ENCODE data around the gene BRD4.

BRD4 gene

GRCh38 chr19:15222738-15223648 is 109.3 kb downstream of the BRD4 start:
- peak; percentile 86 for TF ChIP-seq EGR1 (IDR thresholded peaks at IDR 0.05)
- no peak for TF ChIP-seq YY1 (IDR thresholded peaks at IDR 0.05; ENCODE audit: low read depth)
- no peak for TF ChIP-seq CEBPB (IDR thresholded peaks at IDR 0.05)
- no peak for TF ChIP-seq NFIC (IDR thresholded peaks at IDR 0.05)
- no peak for TF ChIP-seq RAD21 (IDR thresholded peaks at IDR 0.05; ENCODE audit: low read depth)
- TF ChIP-seq REST (IDR thresholded peaks at IDR 0.05; ENCODE audit: low read depth) = no peak
- TF ChIP-seq CREB1 (IDR thresholded peaks at IDR 0.05; ENCODE audit: low read depth) = no peak
- TF ChIP-seq ZBTB7A (IDR thresholded peaks at IDR 0.05; ENCODE audit: low read depth) = no peak
- peak; percentile 56; the same call in 1 of the 2 replicates for TF ChIP-seq FOXM1 (IDR thresholded peaks at IDR 0.05; ENCODE audit: borderline replicate concordance, low read depth)
- TF ChIP-seq EP300 (IDR thresholded peaks at IDR 0.05; ENCODE audit: borderline replicate concordance) = no peak
- TF ChIP-seq TCF12 (IDR thresholded peaks at IDR 0.05; ENCODE audit: low read depth) = no peak
- no peak for TF ChIP-seq USF1 (IDR thresholded peaks at IDR 0.05)
- TF ChIP-seq MAX (IDR thresholded peaks at IDR 0.05) = peak; percentile 56; the same call in 1 of the 2 replicates
- TF ChIP-seq TEAD4 (IDR thresholded peaks at IDR 0.05) = no peak
- TF ChIP-seq TAF1 (IDR thresholded peaks at IDR 0.05; ENCODE audit: low read depth) = no peak

- TF ChIP-seq ZBTB7A (IDR thresholded peaks at IDR 0.05; ENCODE audit: low read depth) (no peak), FOXM1 (IDR thresholded peaks at IDR 0.05; ENCODE audit: borderline replicate concordance, low read depth) (no peak), MAX (IDR thresholded peaks at IDR 0.05) (no peak), TEAD4 (IDR thresholded peaks at IDR 0.05) (no peak), TAF1 (IDR thresholded peaks at IDR 0.05; ENCODE audit: low read depth) (no peak), EP300 (IDR thresholded peaks at IDR 0.05; ENCODE audit: borderline replicate concordance) (no peak), CEBPB (IDR thresholded peaks at IDR 0.05) (no peak), CREB1 (IDR thresholded peaks at IDR 0.05; ENCODE audit: low read depth) (no peak), RAD21 (IDR thresholded peaks at IDR 0.05; ENCODE audit: low read depth) (no peak), TCF12 (IDR thresholded peaks at IDR 0.05; ENCODE audit: low read depth) (no peak), YY1 (IDR thresholded peaks at IDR 0.05; ENCODE audit: low read depth) (no peak), USF1 (IDR thresholded peaks at IDR 0.05) (no peak), REST (IDR thresholded peaks at IDR 0.05; ENCODE audit: low read depth) (no peak), NFIC (IDR thresholded peaks at IDR 0.05) (no peak), EGR1 (IDR thresholded peaks at IDR 0.05) (no peak)
Observed at GRCh38 chr19:15220833-15221232, 111.5 kb downstream of the BRD4 start.

- no peak for TF ChIP-seq RAD21 (IDR thresholded peaks at IDR 0.05; ENCODE audit: low read depth)
- TF ChIP-seq ZBTB7A (IDR thresholded peaks at IDR 0.05; ENCODE audit: low read depth) = no peak
- TF ChIP-seq CREB1 (IDR thresholded peaks at IDR 0.05; ENCODE audit: low read depth) = no peak
- no peak for TF ChIP-seq NFIC (IDR thresholded peaks at IDR 0.05)
- no peak for TF ChIP-seq TCF12 (IDR thresholded peaks at IDR 0.05; ENCODE audit: low read depth)
- TF ChIP-seq CEBPB (IDR thresholded peaks at IDR 0.05) = no peak
- no peak for TF ChIP-seq YY1 (IDR thresholded peaks at IDR 0.05; ENCODE audit: low read depth)
- no peak for TF ChIP-seq FOXM1 (IDR thresholded peaks at IDR 0.05; ENCODE audit: borderline replicate concordance, low read depth)
- TF ChIP-seq EGR1 (IDR thresholded peaks at IDR 0.05) = no peak
- no peak for TF ChIP-seq TAF1 (IDR thresholded peaks at IDR 0.05; ENCODE audit: low read depth)
- no peak for TF ChIP-seq TEAD4 (IDR thresholded peaks at IDR 0.05)
- TF ChIP-seq USF1 (IDR thresholded peaks at IDR 0.05) = no peak
- TF ChIP-seq MAX (IDR thresholded peaks at IDR 0.05) = no peak
- no peak for TF ChIP-seq REST (IDR thresholded peaks at IDR 0.05; ENCODE audit: low read depth)
- no peak for TF ChIP-seq EP300 (IDR thresholded peaks at IDR 0.05; ENCODE audit: borderline replicate concordance)
Observed at GRCh38 chr19:15218501-15218900, 113.8 kb downstream of the BRD4 start.
